K562 (cell line): ENCODE measurements around the gene KMT2E.

Experiments
- CHD1 ChIP-seq: fragments of 200-600 bp; sonication (generic); IDR thresholded peaks from one replicate; pipeline ENCODE4 v1.6.1; 2012; ENCODE audit warnings: mild to moderate bottlenecking, moderate library complexity, low read length, inconsistent platforms
- EHMT2 ChIP-seq: fragments of 450-650 bp; IDR thresholded peaks from 2 replicates; pipeline ENCODE4 v1.6.1; 2018; ENCODE audit warnings: antibody characterized with exemption
- NFYB ChIP-seq: IDR thresholded peaks from 2 replicates; pipeline ENCODE4 v1.6.1; 2011; ENCODE audit warnings: mild to moderate bottlenecking, moderate library complexity; ENCODE audit not compliant: insufficient read length; ENCODE audit errors: extremely low read depth
- NR2C2 ChIP-seq, 2 experiments: fragments of 200-800 bp in 1 of 2; sonication (Bioruptor generic) in 1 of 2; sonication (generic) in 1 of 2; formaldehyde crosslinking in 1 of 2; IDR thresholded peaks; 2 replicates each; pipeline versions ENCODE4 v1.6.1 to v1.8.0; 2016 to 2022; ENCODE audit warnings: mild to moderate bottlenecking in 1 of 2, missing compliant biosample characterization in 1 of 2, missing genetic modification characterization in 1 of 2, missing genetic modification reagents in 1 of 2
- POLR2AphosphoS5 ChIP-seq: IDR thresholded peaks from 2 replicates; pipeline ENCODE4 v1.6.1; 2011; ENCODE audit warnings: mild to moderate bottlenecking, low read depth, low read length, moderate library complexity; ENCODE audit not compliant: control insufficient read depth, insufficient read depth
- RBM34 ChIP-seq: fragments of 200-400 bp; formaldehyde crosslinking; IDR thresholded peaks from 2 replicates; pipeline ENCODE4 v1.6.1; 2018; ENCODE audit warnings: low read length, borderline replicate concordance; ENCODE audit not compliant: insufficient read depth
- YY1 ChIP-seq, 3 experiments: IDR thresholded peaks; 2 replicates each; pipeline ENCODE4 v1.6.1; 2011; ENCODE audit warnings: low read length in 2 of 3, mild to moderate bottlenecking in 2 of 3, moderate library complexity in 2 of 3, borderline replicate concordance in 1 of 3, control low read depth in 1 of 3, low read depth in 1 of 3; ENCODE audit not compliant: insufficient read depth in 3 of 3, insufficient replicate concordance in 2 of 3, control insufficient read depth in 1 of 3, insufficient read length in 1 of 3; ENCODE audit errors: extremely low read depth in 1 of 3
- ZNF232 ChIP-seq: sonication (generic); formaldehyde crosslinking; IDR thresholded peaks from 2 replicates; pipeline ENCODE4 v1.8.0; 2022; ENCODE audit warnings: mild to moderate bottlenecking, missing genetic modification reagents
- TF ChIP-seq, protein P1 (sequence below), 3 experiments: IDR thresholded peaks in 2 of 3; conservative IDR thresholded peaks in 1 of 3; 2 replicates each; pipeline ENCODE4 v1.5.1; 2011 to 2012; ENCODE audit warnings: low read length in 3 of 3, mild to moderate bottlenecking in 3 of 3, control low read depth in 2 of 3, improper control_type of control experiment in 1 of 3, inconsistent platforms in 1 of 3, low read depth in 1 of 3, mixed read lengths in 1 of 3, moderate library complexity in 1 of 3; ENCODE audit not compliant: insufficient read depth in 2 of 3
- TF ChIP-seq, protein P2 (sequence below): IDR thresholded peaks from 3 replicates; pipeline ENCODE4 v1.6.1; 2011; ENCODE audit warnings: borderline replicate concordance, mild to moderate bottlenecking; ENCODE audit not compliant: insufficient read length, insufficient read depth
- TF ChIP-seq, protein P3 (sequence below): fragments of 250-450 bp; sonication (Bioruptor Pico); IDR thresholded peaks from 2 replicates; pipeline ENCODE4 v1.5.0; 2020; ENCODE audit warnings: mild to moderate bottlenecking, borderline replicate concordance
- TF ChIP-seq, protein P4 (sequence below): sonication (generic); formaldehyde crosslinking; IDR thresholded peaks from 2 replicates; pipeline ENCODE4 v1.5.0; 2020; ENCODE audit warnings: missing genetic modification reagents

DNA sequence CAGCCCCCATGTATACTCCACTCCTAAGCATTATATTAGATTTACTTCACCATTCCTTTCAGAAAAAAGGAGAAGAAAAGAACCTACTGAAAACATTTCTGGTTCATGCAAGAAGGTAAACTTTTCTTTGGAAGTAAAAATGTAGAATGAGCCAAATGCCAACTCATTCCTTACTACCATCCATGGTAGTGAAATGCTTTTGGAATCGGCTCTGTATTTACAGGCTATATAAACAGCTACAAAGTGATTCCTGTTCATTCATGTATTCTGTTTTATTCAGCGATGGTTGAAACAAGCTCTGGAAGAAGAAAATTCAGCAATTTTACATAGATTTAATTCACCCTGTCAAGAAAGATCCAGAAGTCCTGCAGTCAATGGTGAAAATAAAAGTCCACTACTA is 91.6 kb downstream of the KMT2E start:
- TF ChIP-seq POLR2AphosphoS5 = no peak
- TF ChIP-seq, protein P1, sequence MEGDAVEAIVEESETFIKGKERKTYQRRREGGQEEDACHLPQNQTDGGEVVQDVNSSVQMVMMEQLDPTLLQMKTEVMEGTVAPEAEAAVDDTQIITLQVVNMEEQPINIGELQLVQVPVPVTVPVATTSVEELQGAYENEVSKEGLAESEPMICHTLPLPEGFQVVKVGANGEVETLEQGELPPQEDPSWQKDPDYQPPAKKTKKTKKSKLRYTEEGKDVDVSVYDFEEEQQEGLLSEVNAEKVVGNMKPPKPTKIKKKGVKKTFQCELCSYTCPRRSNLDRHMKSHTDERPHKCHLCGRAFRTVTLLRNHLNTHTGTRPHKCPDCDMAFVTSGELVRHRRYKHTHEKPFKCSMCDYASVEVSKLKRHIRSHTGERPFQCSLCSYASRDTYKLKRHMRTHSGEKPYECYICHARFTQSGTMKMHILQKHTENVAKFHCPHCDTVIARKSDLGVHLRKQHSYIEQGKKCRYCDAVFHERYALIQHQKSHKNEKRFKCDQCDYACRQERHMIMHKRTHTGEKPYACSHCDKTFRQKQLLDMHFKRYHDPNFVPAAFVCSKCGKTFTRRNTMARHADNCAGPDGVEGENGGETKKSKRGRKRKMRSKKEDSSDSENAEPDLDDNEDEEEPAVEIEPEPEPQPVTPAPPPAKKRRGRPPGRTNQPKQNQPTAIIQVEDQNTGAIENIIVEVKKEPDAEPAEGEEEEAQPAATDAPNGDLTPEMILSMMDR (IDR thresholded peaks at IDR 0.05 in 2 of 3, conservative IDR thresholded peaks at IDR 0.05 in 1 of 3; ENCODE audit: insufficient read depth in 2 of 3, low read depth in 1 of 3, low read length in 3 of 3) = no peak
- no peak for TF ChIP-seq NR2C2 (CRISPR knock-in tag; IDR thresholded peaks at IDR 0.05)
- no peak for TF ChIP-seq NR2C2 (tag; IDR thresholded peaks at IDR 0.05)
- TF ChIP-seq RBM34 = no peak
- TF ChIP-seq CHD1 = no peak
- TF ChIP-seq ZNF232 (CRISPR knock-in tag) = no peak
- TF ChIP-seq, protein P2, sequence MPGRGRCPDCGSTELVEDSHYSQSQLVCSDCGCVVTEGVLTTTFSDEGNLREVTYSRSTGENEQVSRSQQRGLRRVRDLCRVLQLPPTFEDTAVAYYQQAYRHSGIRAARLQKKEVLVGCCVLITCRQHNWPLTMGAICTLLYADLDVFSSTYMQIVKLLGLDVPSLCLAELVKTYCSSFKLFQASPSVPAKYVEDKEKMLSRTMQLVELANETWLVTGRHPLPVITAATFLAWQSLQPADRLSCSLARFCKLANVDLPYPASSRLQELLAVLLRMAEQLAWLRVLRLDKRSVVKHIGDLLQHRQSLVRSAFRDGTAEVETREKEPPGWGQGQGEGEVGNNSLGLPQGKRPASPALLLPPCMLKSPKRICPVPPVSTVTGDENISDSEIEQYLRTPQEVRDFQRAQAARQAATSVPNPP = no peak
- no peak for TF ChIP-seq YY1 (IDR thresholded peaks at IDR 0.05; ENCODE audit: borderline replicate concordance in 1 of 3, control insufficient read depth in 1 of 3, extremely low read depth in 1 of 3, insufficient read depth in 3 of 3, insufficient read length in 1 of 3, insufficient replicate concordance in 2 of 3, low read depth in 1 of 3, low read length in 2 of 3)
- TF ChIP-seq, protein P3, sequence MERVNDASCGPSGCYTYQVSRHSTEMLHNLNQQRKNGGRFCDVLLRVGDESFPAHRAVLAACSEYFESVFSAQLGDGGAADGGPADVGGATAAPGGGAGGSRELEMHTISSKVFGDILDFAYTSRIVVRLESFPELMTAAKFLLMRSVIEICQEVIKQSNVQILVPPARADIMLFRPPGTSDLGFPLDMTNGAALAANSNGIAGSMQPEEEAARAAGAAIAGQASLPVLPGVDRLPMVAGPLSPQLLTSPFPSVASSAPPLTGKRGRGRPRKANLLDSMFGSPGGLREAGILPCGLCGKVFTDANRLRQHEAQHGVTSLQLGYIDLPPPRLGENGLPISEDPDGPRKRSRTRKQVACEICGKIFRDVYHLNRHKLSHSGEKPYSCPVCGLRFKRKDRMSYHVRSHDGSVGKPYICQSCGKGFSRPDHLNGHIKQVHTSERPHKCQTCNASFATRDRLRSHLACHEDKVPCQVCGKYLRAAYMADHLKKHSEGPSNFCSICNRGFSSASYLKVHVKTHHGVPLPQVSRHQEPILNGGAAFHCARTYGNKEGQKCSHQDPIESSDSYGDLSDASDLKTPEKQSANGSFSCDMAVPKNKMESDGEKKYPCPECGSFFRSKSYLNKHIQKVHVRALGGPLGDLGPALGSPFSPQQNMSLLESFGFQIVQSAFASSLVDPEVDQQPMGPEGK (CRISPR knock-in tag) = no peak
- TF ChIP-seq NFYB = no peak
- TF ChIP-seq, protein P4, sequence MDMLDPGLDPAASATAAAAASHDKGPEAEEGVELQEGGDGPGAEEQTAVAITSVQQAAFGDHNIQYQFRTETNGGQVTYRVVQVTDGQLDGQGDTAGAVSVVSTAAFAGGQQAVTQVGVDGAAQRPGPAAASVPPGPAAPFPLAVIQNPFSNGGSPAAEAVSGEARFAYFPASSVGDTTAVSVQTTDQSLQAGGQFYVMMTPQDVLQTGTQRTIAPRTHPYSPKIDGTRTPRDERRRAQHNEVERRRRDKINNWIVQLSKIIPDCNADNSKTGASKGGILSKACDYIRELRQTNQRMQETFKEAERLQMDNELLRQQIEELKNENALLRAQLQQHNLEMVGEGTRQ = no peak
- no peak for TF ChIP-seq EHMT2
